Measurements from ENCODE around the gene DPYSL3.

DPYSL3 gene

DNA sequence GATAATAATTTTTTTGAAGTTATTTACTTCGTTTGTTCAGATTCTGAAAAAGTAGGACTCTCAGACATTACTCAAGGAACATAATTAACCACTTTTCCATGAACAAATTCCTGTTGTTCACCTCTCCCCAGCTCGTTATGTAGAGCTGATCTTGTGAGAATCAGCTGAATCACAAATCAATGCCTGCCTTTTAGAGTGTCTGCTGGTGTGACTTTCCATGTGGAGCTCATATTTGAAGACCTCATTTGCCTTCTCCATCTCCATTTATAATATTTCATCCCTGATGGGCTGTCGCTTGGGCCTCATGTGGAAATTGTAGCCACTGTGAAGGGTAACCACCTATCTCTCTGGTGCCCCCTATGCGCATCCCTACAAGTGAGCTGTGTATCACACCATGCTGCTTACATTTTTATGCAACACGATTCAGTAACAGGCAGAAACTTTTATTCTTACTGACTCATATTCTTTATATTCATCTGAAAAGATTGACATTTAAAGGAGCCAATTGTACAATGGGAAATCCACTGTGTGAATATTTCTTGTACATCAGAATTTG, 163.8 kb downstream of the DPYSL3 start:
- no peak overlapping the region for H3K4me3 ChIP-seq (replicated peaks; ENCODE audit: low read depth, low read length)
- TF ChIP-seq, protein P1, sequence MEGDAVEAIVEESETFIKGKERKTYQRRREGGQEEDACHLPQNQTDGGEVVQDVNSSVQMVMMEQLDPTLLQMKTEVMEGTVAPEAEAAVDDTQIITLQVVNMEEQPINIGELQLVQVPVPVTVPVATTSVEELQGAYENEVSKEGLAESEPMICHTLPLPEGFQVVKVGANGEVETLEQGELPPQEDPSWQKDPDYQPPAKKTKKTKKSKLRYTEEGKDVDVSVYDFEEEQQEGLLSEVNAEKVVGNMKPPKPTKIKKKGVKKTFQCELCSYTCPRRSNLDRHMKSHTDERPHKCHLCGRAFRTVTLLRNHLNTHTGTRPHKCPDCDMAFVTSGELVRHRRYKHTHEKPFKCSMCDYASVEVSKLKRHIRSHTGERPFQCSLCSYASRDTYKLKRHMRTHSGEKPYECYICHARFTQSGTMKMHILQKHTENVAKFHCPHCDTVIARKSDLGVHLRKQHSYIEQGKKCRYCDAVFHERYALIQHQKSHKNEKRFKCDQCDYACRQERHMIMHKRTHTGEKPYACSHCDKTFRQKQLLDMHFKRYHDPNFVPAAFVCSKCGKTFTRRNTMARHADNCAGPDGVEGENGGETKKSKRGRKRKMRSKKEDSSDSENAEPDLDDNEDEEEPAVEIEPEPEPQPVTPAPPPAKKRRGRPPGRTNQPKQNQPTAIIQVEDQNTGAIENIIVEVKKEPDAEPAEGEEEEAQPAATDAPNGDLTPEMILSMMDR (IDR thresholded peaks at IDR 0.05; ENCODE audit: low read length, missing control alignments) = peak; percentile 6
- DNase-seq (ENCODE audit: low read depth) = no peak

DNA sequence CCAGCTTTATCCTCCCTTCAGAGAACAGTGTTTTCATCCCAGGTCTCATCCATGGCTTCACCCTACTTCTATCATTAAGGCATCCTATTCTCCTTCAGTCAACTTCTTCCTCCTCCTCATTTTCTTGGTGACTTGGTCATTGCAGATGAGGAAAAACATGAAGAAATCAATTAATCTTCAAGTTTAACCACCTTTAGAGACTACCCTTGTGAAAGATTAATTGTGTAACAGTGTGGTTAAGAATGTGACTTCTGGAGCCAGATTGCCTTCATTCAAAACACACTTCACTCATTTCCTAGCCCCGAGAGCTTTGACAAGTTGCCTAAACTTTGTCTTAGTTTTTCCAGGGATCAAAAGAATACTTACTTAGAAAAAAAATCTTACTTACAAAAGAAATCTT, 165.0 kb downstream of the DPYSL3 start:
- DNase-seq (ENCODE audit: low read depth) = no peak
- H3K4me3 ChIP-seq (replicated peaks; ENCODE audit: low read depth, low read length) = no peak overlapping the region
- TF ChIP-seq, protein P1 (IDR thresholded peaks at IDR 0.05; ENCODE audit: low read length, missing control alignments) = no peak

DNA sequence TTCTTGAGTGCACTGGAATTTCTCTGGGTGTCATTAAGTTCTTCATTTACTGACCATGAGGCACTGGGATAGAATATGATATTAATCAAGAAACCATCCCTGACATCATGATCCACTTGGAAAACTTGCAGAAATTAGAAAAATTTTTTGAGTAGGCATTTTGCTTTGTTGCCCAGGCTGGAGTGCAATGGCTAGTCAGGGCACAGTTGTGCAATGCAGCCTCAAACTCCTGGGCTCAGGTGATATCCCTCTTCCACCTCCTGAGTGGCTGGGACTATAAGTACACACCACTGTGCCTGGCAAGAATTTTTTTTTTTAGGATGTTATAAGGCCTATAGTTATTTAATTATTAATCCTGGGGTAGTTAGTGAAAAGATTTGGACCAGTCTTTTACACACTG, 168.5 kb downstream of the DPYSL3 start:
- no peak for DNase-seq (ENCODE audit: low read depth)
- H3K4me3 ChIP-seq (replicated peaks; ENCODE audit: low read depth, low read length) = no peak overlapping the region
- TF ChIP-seq, protein P1 (IDR thresholded peaks at IDR 0.05; ENCODE audit: low read length, missing control alignments) = no peak

DNA sequence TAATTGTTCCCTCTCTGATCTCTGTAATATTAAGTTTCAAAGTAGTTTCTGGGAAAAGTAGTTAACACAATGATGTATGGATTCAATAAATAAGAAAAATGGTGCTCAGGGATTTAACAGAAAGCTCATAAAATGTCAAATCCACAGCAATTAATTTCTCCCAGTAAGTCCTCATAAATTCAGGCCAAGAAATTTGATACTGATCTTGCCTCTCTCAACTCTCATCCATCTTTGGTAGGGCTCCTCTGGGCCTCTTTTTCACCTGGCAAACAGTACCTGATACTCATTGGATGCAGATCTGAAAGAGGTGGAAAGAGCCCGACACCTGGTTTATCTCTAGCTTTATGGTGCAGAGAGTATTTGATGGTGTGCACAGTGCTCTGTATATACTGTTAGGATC, 168.9 kb downstream of the DPYSL3 start:
- TF ChIP-seq, protein P1 (IDR thresholded peaks at IDR 0.05; ENCODE audit: low read length, missing control alignments) = no peak
- no peak for DNase-seq (ENCODE audit: low read depth)
- no peak overlapping the region for H3K4me3 ChIP-seq (replicated peaks; ENCODE audit: low read depth, low read length)

Measured in fibroblast of pulmonary artery (primary cell).